WERI-Rb-1 (cell line): ENCODE measurements around the gene PDS5B.

ENCODE experiments used
- DNase-seq: peaks from one replicate; pipeline ENCODE4 v3.0.0-alpha.2; 2020
- H3K27ac ChIP-seq: fragments of 250-450 bp; sonication (Bioruptor Pico); 2 replicates; pipeline ENCODE4 v1.5.1; 2020; ENCODE audit warnings: mild to moderate bottlenecking, moderate library complexity
- H3K27me3 ChIP-seq: fragments of 250-450 bp; sonication (Bioruptor Pico); 2 replicates; pipeline ENCODE4 v1.5.1; 2021; ENCODE audit warnings: mild to moderate bottlenecking, low read depth, moderate library complexity; ENCODE audit not compliant: insufficient read depth, severe bottlenecking
- H3K36me3 ChIP-seq: fragments of 250-450 bp; sonication (Bioruptor Pico); 2 replicates; pipeline ENCODE4 v1.5.1; 2020; ENCODE audit warnings: mild to moderate bottlenecking, moderate library complexity
- H3K4me3 ChIP-seq: 2 replicates; pipeline ENCODE4 v1.5.1; 2011; ENCODE audit warnings: low read depth, mild to moderate bottlenecking, control low read depth, low read length
- H3K9me3 ChIP-seq: fragments of 250-450 bp; sonication (Bioruptor Pico); 2 replicates; pipeline ENCODE4 v1.5.1; 2021; ENCODE audit warnings: mild to moderate bottlenecking, moderate library complexity; ENCODE audit not compliant: severe bottlenecking
- TF ChIP-seq, protein P1 (sequence below): IDR thresholded peaks from 2 replicates; pipeline ENCODE4 v1.5.1; 2011; ENCODE audit warnings: low read depth, mild to moderate bottlenecking, control low read depth, inconsistent platforms, low read length

Gene PDS5B

DNA sequence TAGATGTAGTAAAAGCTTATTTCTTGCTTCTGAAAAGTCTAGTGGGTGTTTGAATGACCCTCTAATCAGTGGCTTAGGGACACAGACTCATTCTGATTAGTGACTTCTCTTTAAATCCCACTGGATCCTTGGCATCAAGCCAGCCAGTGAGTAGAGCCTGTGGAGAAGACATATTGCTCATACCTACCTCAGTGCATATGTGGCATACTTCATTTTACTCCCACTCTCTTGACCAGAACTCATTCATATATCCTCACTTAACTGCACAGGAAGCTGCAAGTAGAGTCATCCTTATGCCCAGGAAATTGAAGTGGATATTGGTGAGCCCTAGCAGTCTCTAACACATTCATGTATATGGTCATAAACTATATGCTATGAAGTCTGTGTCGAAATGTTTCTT is 148.3 kb downstream of the PDS5B start:
- DNase-seq: no peak
- Histone ChIP-seq H3K27ac (no peak overlapping the region), H3K9me3 (no peaks in the 10 kb centered on the region), H3K4me3 (no peak overlapping the region), H3K27me3 (no peaks in the 10 kb centered on the region), H3K36me3 (peaks cover 4% of the 10 kb centered on the region)
- TF ChIP-seq, protein P1, sequence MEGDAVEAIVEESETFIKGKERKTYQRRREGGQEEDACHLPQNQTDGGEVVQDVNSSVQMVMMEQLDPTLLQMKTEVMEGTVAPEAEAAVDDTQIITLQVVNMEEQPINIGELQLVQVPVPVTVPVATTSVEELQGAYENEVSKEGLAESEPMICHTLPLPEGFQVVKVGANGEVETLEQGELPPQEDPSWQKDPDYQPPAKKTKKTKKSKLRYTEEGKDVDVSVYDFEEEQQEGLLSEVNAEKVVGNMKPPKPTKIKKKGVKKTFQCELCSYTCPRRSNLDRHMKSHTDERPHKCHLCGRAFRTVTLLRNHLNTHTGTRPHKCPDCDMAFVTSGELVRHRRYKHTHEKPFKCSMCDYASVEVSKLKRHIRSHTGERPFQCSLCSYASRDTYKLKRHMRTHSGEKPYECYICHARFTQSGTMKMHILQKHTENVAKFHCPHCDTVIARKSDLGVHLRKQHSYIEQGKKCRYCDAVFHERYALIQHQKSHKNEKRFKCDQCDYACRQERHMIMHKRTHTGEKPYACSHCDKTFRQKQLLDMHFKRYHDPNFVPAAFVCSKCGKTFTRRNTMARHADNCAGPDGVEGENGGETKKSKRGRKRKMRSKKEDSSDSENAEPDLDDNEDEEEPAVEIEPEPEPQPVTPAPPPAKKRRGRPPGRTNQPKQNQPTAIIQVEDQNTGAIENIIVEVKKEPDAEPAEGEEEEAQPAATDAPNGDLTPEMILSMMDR: no peak

DNA sequence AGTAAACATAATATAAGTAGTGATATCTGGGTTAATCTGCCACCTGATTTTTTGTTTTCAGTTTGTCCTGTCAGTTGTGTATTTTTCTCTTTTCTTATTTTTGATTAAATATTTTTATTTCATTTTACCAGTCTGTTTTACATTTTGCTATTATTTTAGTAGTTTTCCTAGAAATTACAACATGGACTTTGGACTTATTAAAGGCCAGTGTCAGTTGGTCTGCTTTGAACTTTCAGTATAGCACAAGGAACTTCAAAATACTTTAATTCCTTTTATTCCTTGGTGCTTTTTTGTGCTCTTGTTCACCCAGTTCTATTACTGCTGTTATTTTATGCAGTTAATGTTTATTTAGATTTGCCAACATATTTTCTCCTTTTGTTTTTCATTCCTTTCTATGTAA is 149.6 kb downstream of the PDS5B start:
- H3K4me3 ChIP-seq: no peak overlapping the region
- no peaks in the 10 kb centered on the region for H3K27me3 ChIP-seq
- H3K36me3 ChIP-seq: peaks cover 4% of the 10 kb centered on the region

DNA sequence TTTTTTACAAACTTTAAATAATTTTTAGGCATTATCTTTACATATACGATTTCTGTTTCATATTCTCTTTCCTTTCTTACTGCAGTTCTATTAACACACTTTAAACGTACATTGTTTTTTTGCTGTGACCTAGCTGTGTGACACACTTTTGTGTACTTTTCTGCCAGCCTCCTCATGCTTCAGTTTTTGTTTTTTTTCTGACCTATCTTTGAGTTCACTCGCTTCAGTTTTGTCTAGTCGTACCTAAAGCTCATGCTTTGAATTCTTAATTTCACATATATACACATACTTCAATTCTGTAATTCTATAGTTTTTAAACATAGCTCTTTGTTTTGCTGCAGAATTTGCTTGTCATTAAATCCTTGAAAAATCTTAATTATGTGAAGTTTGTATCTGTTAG is 150.4 kb downstream of the PDS5B start:
- Histone ChIP-seq H3K9me3 (no peaks in the 10 kb centered on the region), H3K4me3 (no peak overlapping the region), H3K27me3 (no peaks in the 10 kb centered on the region), H3K36me3 (peaks cover 6% of the 10 kb centered on the region), H3K27ac (no peak overlapping the region)
- DNase-seq: no peak
- TF ChIP-seq, protein P1: no peak

More for the DNA sequence above, 149.6 kb downstream of the PDS5B start:
- no peak for DNase-seq
- H3K9me3 ChIP-seq: no peaks in the 10 kb centered on the region
- TF ChIP-seq, protein P1: no peak
- no peak overlapping the region for H3K27ac ChIP-seq

DNA sequence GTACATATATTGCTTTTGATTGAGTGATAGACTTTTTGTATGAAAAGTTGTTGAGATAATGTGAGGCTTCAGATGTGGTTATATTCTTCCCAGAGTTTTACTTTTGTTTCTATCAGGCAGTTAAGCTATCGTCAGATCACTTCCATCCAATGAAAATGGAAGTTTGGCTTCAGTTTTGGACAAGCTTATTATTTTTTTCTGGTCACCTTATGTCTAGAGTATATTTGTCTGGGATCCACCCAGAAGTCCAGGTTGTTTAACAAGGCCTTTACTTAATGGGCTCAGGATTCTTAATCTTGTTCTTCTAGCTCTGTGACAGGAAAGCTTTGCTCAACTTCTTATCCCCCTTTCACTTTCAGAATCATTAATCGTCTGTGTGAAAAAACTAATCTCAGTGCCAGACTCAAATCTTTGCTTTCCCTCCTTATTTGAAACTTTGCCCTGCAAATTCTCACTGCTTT is 150.9 kb downstream of the PDS5B start:
- H3K4me3 ChIP-seq: no peak overlapping the region
- DNase-seq: no peak
- H3K36me3 ChIP-seq: peaks cover 9% of the 10 kb centered on the region
- H3K27me3 ChIP-seq: no peaks in the 10 kb centered on the region
- H3K9me3 ChIP-seq: no peaks in the 10 kb centered on the region
- no peak overlapping the region for H3K27ac ChIP-seq
- TF ChIP-seq, protein P1: no peak

DNA sequence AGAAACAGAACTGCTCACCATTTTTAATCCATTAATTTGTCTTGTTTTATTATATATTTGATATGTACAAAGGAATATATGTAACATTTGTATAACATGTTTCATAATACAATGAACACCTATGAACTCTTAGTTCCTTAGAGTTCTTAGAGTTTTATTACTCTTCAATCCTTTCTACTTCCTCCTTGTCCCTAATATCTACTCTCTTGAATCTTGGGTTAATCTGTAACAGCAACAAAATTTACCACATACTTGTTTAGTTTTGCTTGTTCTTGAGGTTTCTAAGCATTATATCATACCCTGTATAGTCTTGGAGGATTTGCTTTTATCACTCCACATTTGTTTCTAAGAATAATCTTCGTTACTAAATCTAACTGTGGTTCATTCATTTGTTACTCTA is 151.4 kb downstream of the PDS5B start:
- Histone ChIP-seq H3K27ac (no peak overlapping the region), H3K36me3 (peaks cover 9% of the 10 kb centered on the region), H3K27me3 (no peaks in the 10 kb centered on the region), H3K4me3 (no peak overlapping the region), H3K9me3 (no peaks in the 10 kb centered on the region)
- TF ChIP-seq, protein P1: no peak
- no peak for DNase-seq

DNA sequence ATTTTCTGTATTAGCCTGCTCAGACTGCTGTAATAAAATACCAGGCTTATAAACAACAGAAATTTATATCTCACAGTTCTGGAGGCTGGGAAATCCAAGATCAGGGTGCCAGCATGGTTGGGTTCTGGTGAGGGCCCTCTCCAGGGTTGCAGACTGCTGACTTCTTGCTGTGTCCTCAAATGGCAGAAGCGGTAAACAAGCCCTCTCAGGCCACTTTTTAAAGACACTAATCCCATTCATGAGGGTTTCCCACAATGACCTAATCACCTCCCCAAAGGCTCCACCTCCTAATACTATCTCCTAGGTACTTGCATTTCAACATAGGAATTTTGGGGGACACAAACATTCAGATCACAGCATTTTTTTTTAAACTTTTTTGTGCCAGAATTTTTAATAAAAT is 159.3 kb downstream of the PDS5B start:
- Histone ChIP-seq H3K36me3 (peaks cover 12% of the 10 kb centered on the region), H3K27ac (no peak overlapping the region), H3K9me3 (no peaks in the 10 kb centered on the region), H3K4me3 (no peak overlapping the region), H3K27me3 (no peaks in the 10 kb centered on the region)
- TF ChIP-seq, protein P1: no peak
- no peak for DNase-seq
